ENCODE data around the gene NFAM1.

The NFAM1 gene

DNA sequence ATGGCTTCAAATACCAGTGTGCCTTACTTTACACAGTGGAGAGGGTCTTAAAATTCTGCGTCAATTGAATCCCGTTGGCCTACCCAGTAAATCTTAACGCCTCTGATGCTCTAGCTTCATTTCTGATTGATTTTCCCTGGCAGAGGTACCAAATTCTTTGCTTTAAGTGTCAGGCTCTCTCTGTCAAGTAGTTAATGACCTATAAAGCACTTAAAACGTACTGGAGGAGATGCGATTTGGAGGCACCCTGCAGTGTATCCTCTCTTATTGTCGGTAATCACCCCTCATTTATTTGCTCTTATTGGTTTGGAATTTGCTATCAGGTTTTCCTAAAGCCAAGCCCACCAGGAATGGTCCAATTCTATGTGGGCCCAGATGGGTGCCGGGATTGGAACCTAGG is 59.2 kb downstream of the NFAM1 start:
- no peaks in the 10 kb centered on the region for H4K20me1 ChIP-seq (ENCODE audit: control insufficient read depth, insufficient read depth, low read depth, low read length)
- no peaks in the 10 kb centered on the region for H3K9me2 ChIP-seq (replicated peaks; ENCODE audit: control insufficient read depth, low read length)
- no peak for TF ChIP-seq EZH2phosphoT487 (IDR thresholded peaks at IDR 0.05; ENCODE audit: borderline replicate concordance, low read length)
- TF ChIP-seq, protein P1, sequence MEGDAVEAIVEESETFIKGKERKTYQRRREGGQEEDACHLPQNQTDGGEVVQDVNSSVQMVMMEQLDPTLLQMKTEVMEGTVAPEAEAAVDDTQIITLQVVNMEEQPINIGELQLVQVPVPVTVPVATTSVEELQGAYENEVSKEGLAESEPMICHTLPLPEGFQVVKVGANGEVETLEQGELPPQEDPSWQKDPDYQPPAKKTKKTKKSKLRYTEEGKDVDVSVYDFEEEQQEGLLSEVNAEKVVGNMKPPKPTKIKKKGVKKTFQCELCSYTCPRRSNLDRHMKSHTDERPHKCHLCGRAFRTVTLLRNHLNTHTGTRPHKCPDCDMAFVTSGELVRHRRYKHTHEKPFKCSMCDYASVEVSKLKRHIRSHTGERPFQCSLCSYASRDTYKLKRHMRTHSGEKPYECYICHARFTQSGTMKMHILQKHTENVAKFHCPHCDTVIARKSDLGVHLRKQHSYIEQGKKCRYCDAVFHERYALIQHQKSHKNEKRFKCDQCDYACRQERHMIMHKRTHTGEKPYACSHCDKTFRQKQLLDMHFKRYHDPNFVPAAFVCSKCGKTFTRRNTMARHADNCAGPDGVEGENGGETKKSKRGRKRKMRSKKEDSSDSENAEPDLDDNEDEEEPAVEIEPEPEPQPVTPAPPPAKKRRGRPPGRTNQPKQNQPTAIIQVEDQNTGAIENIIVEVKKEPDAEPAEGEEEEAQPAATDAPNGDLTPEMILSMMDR (IDR thresholded peaks at IDR 0.05; ENCODE audit: low read depth, low read length, poor library complexity, severe bottlenecking): no peak
- H3K27me3 ChIP-seq (ENCODE audit: control insufficient read depth, low read length): peaks cover 35% of the 10 kb centered on the region
- no peaks in the 10 kb centered on the region for H3F3A ChIP-seq (ENCODE audit: control insufficient read depth, insufficient read depth)
- H3K4me1 ChIP-seq (ENCODE audit: control insufficient read depth, low read length): peaks cover 21% of the 10 kb centered on the region
- no peak overlapping the region for H3K4me3 ChIP-seq (ENCODE audit: low read length)
- no peak overlapping the region for H3K27ac ChIP-seq (ENCODE audit: low read depth, low read length)
- no peaks in the 10 kb centered on the region for H3K79me2 ChIP-seq (ENCODE audit: control insufficient read depth, low read length)
- no peaks in the 10 kb centered on the region for H3K36me3 ChIP-seq (ENCODE audit: control insufficient read depth, low read length)
- H3K9me3 ChIP-seq (ENCODE audit: control insufficient read depth, insufficient read depth, low read length): no peaks in the 10 kb centered on the region
- H3K4me2 ChIP-seq (ENCODE audit: low read length): no peak overlapping the region

GRCh38 chr22:42371501-42371900 is 60.7 kb downstream of the NFAM1 start:
- no peaks in the 10 kb centered on the region for H3K9me3 ChIP-seq (ENCODE audit: control insufficient read depth, insufficient read depth, low read length)
- H3K4me2 ChIP-seq (ENCODE audit: low read length): no peak overlapping the region
- H3K27me3 ChIP-seq (ENCODE audit: control insufficient read depth, low read length): peaks cover 43% of the 10 kb centered on the region
- no peaks in the 10 kb centered on the region for H3K9me2 ChIP-seq (replicated peaks; ENCODE audit: control insufficient read depth, low read length)
- no peaks in the 10 kb centered on the region for H3K36me3 ChIP-seq (ENCODE audit: control insufficient read depth, low read length)
- no peak overlapping the region for H3K27ac ChIP-seq (ENCODE audit: low read depth, low read length)
- TF ChIP-seq, protein P1 (IDR thresholded peaks at IDR 0.05; ENCODE audit: low read depth, low read length, poor library complexity, severe bottlenecking): no peak
- no peak for TF ChIP-seq EZH2phosphoT487 (IDR thresholded peaks at IDR 0.05; ENCODE audit: borderline replicate concordance, low read length)
- no peaks in the 10 kb centered on the region for H3K79me2 ChIP-seq (ENCODE audit: control insufficient read depth, low read length)
- no peaks in the 10 kb centered on the region for H3F3A ChIP-seq (ENCODE audit: control insufficient read depth, insufficient read depth)
- no peak overlapping the region for H3K4me3 ChIP-seq (ENCODE audit: low read length)
- peaks cover 16% of the 10 kb centered on the region for H3K4me1 ChIP-seq (ENCODE audit: control insufficient read depth, low read length)
- H4K20me1 ChIP-seq (ENCODE audit: control insufficient read depth, insufficient read depth, low read depth, low read length): no peaks in the 10 kb centered on the region

GRCh38 chr22:42371099-42371498 is 61.1 kb downstream of the NFAM1 start:
- Histone ChIP-seq H3K4me1 (ENCODE audit: control insufficient read depth, low read length) (peaks cover 16% of the 10 kb centered on the region), H3K4me2 (ENCODE audit: low read length) (no peak overlapping the region), H3K4me3 (ENCODE audit: low read length) (no peak overlapping the region), H3K27ac (ENCODE audit: low read depth, low read length) (no peak overlapping the region), H4K20me1 (ENCODE audit: control insufficient read depth, insufficient read depth, low read depth, low read length) (no peaks in the 10 kb centered on the region), H3K36me3 (ENCODE audit: control insufficient read depth, low read length) (no peaks in the 10 kb centered on the region), H3K27me3 (ENCODE audit: control insufficient read depth, low read length) (peaks cover 47% of the 10 kb centered on the region), H3K9me3 (ENCODE audit: control insufficient read depth, insufficient read depth, low read length) (no peaks in the 10 kb centered on the region), H3K79me2 (ENCODE audit: control insufficient read depth, low read length) (no peaks in the 10 kb centered on the region), H3F3A (ENCODE audit: control insufficient read depth, insufficient read depth) (no peaks in the 10 kb centered on the region), H3K9me2 (replicated peaks; ENCODE audit: control insufficient read depth, low read length) (no peaks in the 10 kb centered on the region)
- TF ChIP-seq, protein P1 (IDR thresholded peaks at IDR 0.05; ENCODE audit: low read depth, low read length, poor library complexity, severe bottlenecking): no peak
- no peak for TF ChIP-seq EZH2phosphoT487 (IDR thresholded peaks at IDR 0.05; ENCODE audit: borderline replicate concordance, low read length)

All from DOHH2 (cell line).